NOMO-1 (cell line): ENCODE results near the gene CMSS1.

Source experiments
- DNase-seq, 2 experiments: peaks; one replicate each; lab custom pipeline; 2025; ENCODE audit not compliant: unreplicated experiment in 2 of 2; lab: John Stamatoyannopoulos, UW

The CMSS1 gene

GRCh38 chr3:100097919-100098783 is 280.5 kb downstream of the CMSS1 start:
- no peak for DNase-seq

GRCh38 chr3:100098784-100099070 is 281.1 kb downstream of the CMSS1 start:
- no peak for DNase-seq

GRCh38 chr3:100099621-100100020 is 282.0 kb downstream of the CMSS1 start:
- DNase-seq = no peak

GRCh38 chr3:100100425-100100824 is 282.8 kb downstream of the CMSS1 start:
- no peak for DNase-seq

- no peak for DNase-seq
These were observed 285.1 kb downstream of the CMSS1 start for GRCh38 chr3:100102757-100103156.

GRCh38 chr3:100103558-100104441 is 286.1 kb downstream of the CMSS1 start:
- no peak for DNase-seq

GRCh38 chr3:100104442-100104798 is 286.8 kb downstream of the CMSS1 start:
- no peak for DNase-seq

- DNase-seq = no peak
These were observed 287.3 kb downstream of the CMSS1 start for GRCh38 chr3:100104817-100105413.

- DNase-seq = peak in 1 of 2 experiments; percentile 7
These were observed 287.8 kb downstream of the CMSS1 start for GRCh38 chr3:100105501-100105900.

- DNase-seq = no peak
These were observed 288.4 kb downstream of the CMSS1 start for GRCh38 chr3:100106094-100106493.

- DNase-seq = no peak
These were observed 289.0 kb downstream of the CMSS1 start for GRCh38 chr3:100106531-100107141.

GRCh38 chr3:100107221-100107814 is 289.7 kb downstream of the CMSS1 start:
- no peak for DNase-seq

GRCh38 chr3:100108464-100109079 is 290.9 kb downstream of the CMSS1 start:
- DNase-seq = peak; percentile 5 to 9

GRCh38 chr3:100110162-100110561 is 292.5 kb downstream of the CMSS1 start:
- DNase-seq = no peak

- DNase-seq = no peak
These were observed 294.1 kb downstream of the CMSS1 start for GRCh38 chr3:100111728-100112127.

- peak; percentile 89 to 97 for DNase-seq
These were observed 296.2 kb downstream of the CMSS1 start for GRCh38 chr3:100113723-100114412.

GRCh38 chr3:100114413-100115030 is 296.9 kb downstream of the CMSS1 start, which contains the start of gene FILIP1L:
TSS of gene FILIP1L (minus strand) at chr3:100114501.
- DNase-seq = no peak

- peak; percentile 8 to 33 for DNase-seq
These were observed 299.4 kb downstream of the CMSS1 start for GRCh38 chr3:100117093-100117492.

- no peak for DNase-seq
These were observed 302.4 kb downstream of the CMSS1 start for GRCh38 chr3:100120012-100120411.
